Endothelial cell of umbilical vein (primary cell): ENCODE results near the gene ERO1A. TPM values are rescaled to one million over a fixed set of nuclear protein-coding genes. Genes with fewer than 3 reads are reported as not detected.

Experiments used
- BruUV-seq: library from RNA; stranded (reverse); fragments of 400-500 nt; replicated peaks from 2 replicates; lab custom pipeline; 2021; lab: Mats Ljungman, UMichigan
- CTCF ChIA-PET: fragments of 300-600, 350-600 bp; sonication (Branson Sonifier 250); formaldehyde crosslinking; loops from one replicate; lab custom pipeline; 2021; ENCODE audit warnings: antibody characterized with exemption, inconsistent platforms; lab: Charles Lee
- POLR2A ChIA-PET: fragments of 300-600, 350-600 bp; sonication (Branson Sonifier 250); formaldehyde crosslinking; loops from one replicate; lab custom pipeline; 2021; ENCODE audit warnings: antibody characterized with exemption, inconsistent platforms; lab: Charles Lee
- DNase-seq: peaks from one replicate; pipeline ENCODE4 v3.0.0-alpha.2; 2011; ENCODE audit warnings: low read depth, low spot score
- FAIRE-seq: peaks from 2 replicates; lab custom pipeline; 2011; peaks lifted over from hg19 to GRCh38; lab: Jason Lieb, UNC
- H2AFZ ChIP-seq: 2 replicates; pipeline ENCODE4 v1.6.0; 2012; ENCODE audit warnings: low read depth, low read length, control low read depth, inconsistent platforms
- H3K27ac ChIP-seq: 2 replicates; pipeline ENCODE4 v1.5.1; 2011; ENCODE audit warnings: low read depth, mild to moderate bottlenecking, control low read depth, low read length, moderate library complexity; ENCODE audit not compliant: insufficient read depth
- H3K27me3 ChIP-seq, 2 experiments: 2 replicates each; pipeline versions ENCODE4 v1.6.0 to v1.6.1; 2011; ENCODE audit warnings: low read length in 2 of 2, mixed read lengths in 1 of 2; ENCODE audit not compliant: control insufficient read depth in 2 of 2, insufficient read depth in 2 of 2
- H3K36me3 ChIP-seq, 2 experiments: 2 replicates in 1 of 2; 3 replicates in 1 of 2; pipeline ENCODE4 v1.5.1; 2011; ENCODE audit warnings: low read length in 2 of 2, mild to moderate bottlenecking in 1 of 2, moderate library complexity in 1 of 2; ENCODE audit not compliant: control insufficient read depth in 2 of 2, insufficient read depth in 2 of 2; ENCODE audit errors: extremely low read depth in 1 of 2
- H3K4me1 ChIP-seq: 3 replicates; pipeline ENCODE4 v1.5.1; 2011; ENCODE audit warnings: mild to moderate bottlenecking, low read length; ENCODE audit not compliant: control insufficient read depth, insufficient read depth; ENCODE audit errors: extremely low read depth
- H3K4me2 ChIP-seq: 2 replicates; pipeline ENCODE4 v1.6.1; 2011; ENCODE audit warnings: low read length, control low read depth, mixed read lengths; ENCODE audit not compliant: insufficient read depth
- H3K4me3 ChIP-seq, 3 experiments: fragments of 200-600 bp in 1 of 3; sonication (generic), shearing (Covaris generic) in 1 of 3; replicated peaks in 1 of 3; 2 replicates each; pipeline ENCODE4 v1.5.1; 2011 to 2016; ENCODE audit warnings: control low read depth in 3 of 3, low read length in 3 of 3, mild to moderate bottlenecking in 2 of 3, inconsistent platforms in 1 of 3, low read depth in 1 of 3, moderate library complexity in 1 of 3; ENCODE audit not compliant: insufficient read depth in 1 of 3
- H3K79me2 ChIP-seq: 2 replicates; pipeline ENCODE4 v1.6.0; 2012; ENCODE audit warnings: low read length, inconsistent platforms; ENCODE audit not compliant: control insufficient read depth, insufficient read depth
- H3K9ac ChIP-seq: replicated peaks from 2 replicates; pipeline ENCODE3; 2011; ENCODE audit warnings: low read length, control low read depth; ENCODE audit not compliant: insufficient read depth; ENCODE audit errors: extremely low read depth
- H3K9me1 ChIP-seq: replicated peaks from 3 replicates; pipeline ENCODE4 v1.6.0; 2011; ENCODE audit warnings: mild to moderate bottlenecking, low read length; ENCODE audit not compliant: control insufficient read depth, insufficient read depth; ENCODE audit errors: extremely low read depth
- H3K9me3 ChIP-seq: replicated peaks from 2 replicates; pipeline ENCODE4 v1.5.1; 2012; ENCODE audit warnings: low read length, inconsistent platforms; ENCODE audit not compliant: control insufficient read depth, insufficient read depth
- H4K20me1 ChIP-seq: replicated peaks from 2 replicates; pipeline ENCODE3; 2011; ENCODE audit warnings: mild to moderate bottlenecking, low read length; ENCODE audit not compliant: control insufficient read depth, insufficient read depth; ENCODE audit errors: extremely low read depth
- EZH2 ChIP-seq: IDR thresholded peaks from 2 replicates; pipeline ENCODE4 v1.6.1; 2012; ENCODE audit warnings: borderline replicate concordance, low read depth, mild to moderate bottlenecking, moderate library complexity, low read length, inconsistent platforms; ENCODE audit not compliant: severe bottlenecking
- FOS ChIP-seq: IDR thresholded peaks from 2 replicates; pipeline ENCODE4 v1.6.1; 2011; ENCODE audit warnings: mild to moderate bottlenecking, low read length, moderate library complexity, borderline replicate concordance; ENCODE audit not compliant: insufficient read depth
- GATA2 ChIP-seq: IDR thresholded peaks from 2 replicates; pipeline ENCODE4 v1.7.0; 2011; ENCODE audit warnings: low read depth, mild to moderate bottlenecking, moderate library complexity, mixed read lengths, low read length; ENCODE audit not compliant: insufficient read length, insufficient read depth
- JUN ChIP-seq: IDR thresholded peaks from 2 replicates; pipeline ENCODE4 v1.6.1; 2011; ENCODE audit warnings: borderline replicate concordance, low read depth; ENCODE audit not compliant: insufficient read length, insufficient read depth
- MYC ChIP-seq: IDR thresholded peaks from one replicate; pipeline ENCODE4 v1.6.1; 2011; ENCODE audit warnings: mild to moderate bottlenecking, low read depth, low read length
- POLR2A ChIP-seq: IDR thresholded peaks from 2 replicates; pipeline ENCODE4 v1.6.1; 2012; ENCODE audit warnings: low read depth, mild to moderate bottlenecking, control low read depth, low read length
- POLR2AphosphoS5 ChIP-seq: IDR thresholded peaks from 2 replicates; pipeline ENCODE4 v1.6.1; 2012; ENCODE audit warnings: low read depth, mild to moderate bottlenecking, control low read depth, low read length, moderate library complexity; ENCODE audit not compliant: insufficient read depth
- dilution Hi-C: fragments of 300-500 bp; cut with MboI; formaldehyde crosslinking; loops from one replicate; pipeline ENCODE4 v1.15.0; 2019; ENCODE audit warnings: low sequenced_read_pairs; ENCODE audit not compliant: extremely low pct_ligation_motif_present
- intact Hi-C: fragments of 100-400 bp; cut with micrococcal nuclease; formaldehyde crosslinking; loops from one replicate; pipeline ENCODE4 v1.10.0; 2022
- polyA plus RNA-seq, 4 experiments: library from polyadenylated mRNA; depleted of rRNA in 3 of 4; stranded (reverse) in 3 of 4; unstranded in 1 of 4; fragments of >200 nt; gene quantifications; 2 replicates each; pipeline versions ENCODE4 v1.2.1 to v1.2.3, GENCODE V29; 2011 to 2012; ENCODE audit warnings: missing spikeins in 1 of 4
- total RNA-seq: library from RNA; stranded (reverse); gene quantifications from 2 replicates; pipeline ENCODE4 v1.2.3, GENCODE V29; 2021
- TF ChIP-seq, protein P1 (sequence below): IDR thresholded peaks from 2 replicates; pipeline ENCODE4 v1.6.1; 2011; ENCODE audit not compliant: insufficient read depth, insufficient read length
- TF ChIP-seq, protein P2 (sequence below), 2 donors: IDR thresholded peaks; 1 replicate in 1 of 2; 2 replicates in 1 of 2; pipeline ENCODE4 v1.5.1; 2011; ENCODE audit warnings: low read length in 2 of 2, mild to moderate bottlenecking in 2 of 2, moderate library complexity in 2 of 2, control low read depth in 1 of 2, inconsistent platforms in 1 of 2, low read depth in 1 of 2; ENCODE audit not compliant: insufficient read depth in 1 of 2; ENCODE audit errors: extremely low read depth in 1 of 2

ERO1A gene
- total and polyA plus RNA-seq, 2 donors (not counting 3 experiments of a cell fraction or from before 2014, with no cell fraction given): 20.7 to 71.4 TPM

DNA sequence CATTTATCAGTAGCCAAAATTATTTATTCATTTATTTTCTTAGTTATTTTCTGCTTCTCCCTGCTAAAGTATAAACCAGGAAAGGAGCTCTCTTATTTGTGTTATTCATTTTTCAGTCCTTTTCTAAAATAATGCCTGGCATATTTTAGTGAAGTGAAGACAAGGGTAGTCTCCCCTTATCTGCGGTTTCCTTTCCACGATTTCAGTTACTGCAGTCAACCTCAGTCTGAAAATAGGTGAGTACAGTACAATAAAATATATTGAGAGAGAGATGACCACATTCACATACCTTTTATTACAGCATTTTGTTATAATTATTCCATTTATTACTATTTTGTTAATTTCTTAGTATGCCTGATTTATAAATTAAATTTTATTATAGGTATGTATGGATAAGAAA, 85.2 kb downstream of the ERO1A start:
- DNase-seq (no peak), FAIRE-seq (no peak)
- H3K9me1 ChIP-seq: no peaks in the 10 kb centered on the region
- H3K4me3 ChIP-seq: no peak overlapping the region
- no peak overlapping the region for H2AFZ ChIP-seq
- H4K20me1 ChIP-seq: no peaks in the 10 kb centered on the region
- no peaks in the 10 kb centered on the region for H3K27me3 ChIP-seq
- TF ChIP-seq FOS: no peak
- TF ChIP-seq JUN: no peak
- TF ChIP-seq, protein P1, sequence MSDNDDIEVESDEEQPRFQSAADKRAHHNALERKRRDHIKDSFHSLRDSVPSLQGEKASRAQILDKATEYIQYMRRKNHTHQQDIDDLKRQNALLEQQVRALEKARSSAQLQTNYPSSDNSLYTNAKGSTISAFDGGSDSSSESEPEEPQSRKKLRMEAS: no peak
- TF ChIP-seq, protein P2, sequence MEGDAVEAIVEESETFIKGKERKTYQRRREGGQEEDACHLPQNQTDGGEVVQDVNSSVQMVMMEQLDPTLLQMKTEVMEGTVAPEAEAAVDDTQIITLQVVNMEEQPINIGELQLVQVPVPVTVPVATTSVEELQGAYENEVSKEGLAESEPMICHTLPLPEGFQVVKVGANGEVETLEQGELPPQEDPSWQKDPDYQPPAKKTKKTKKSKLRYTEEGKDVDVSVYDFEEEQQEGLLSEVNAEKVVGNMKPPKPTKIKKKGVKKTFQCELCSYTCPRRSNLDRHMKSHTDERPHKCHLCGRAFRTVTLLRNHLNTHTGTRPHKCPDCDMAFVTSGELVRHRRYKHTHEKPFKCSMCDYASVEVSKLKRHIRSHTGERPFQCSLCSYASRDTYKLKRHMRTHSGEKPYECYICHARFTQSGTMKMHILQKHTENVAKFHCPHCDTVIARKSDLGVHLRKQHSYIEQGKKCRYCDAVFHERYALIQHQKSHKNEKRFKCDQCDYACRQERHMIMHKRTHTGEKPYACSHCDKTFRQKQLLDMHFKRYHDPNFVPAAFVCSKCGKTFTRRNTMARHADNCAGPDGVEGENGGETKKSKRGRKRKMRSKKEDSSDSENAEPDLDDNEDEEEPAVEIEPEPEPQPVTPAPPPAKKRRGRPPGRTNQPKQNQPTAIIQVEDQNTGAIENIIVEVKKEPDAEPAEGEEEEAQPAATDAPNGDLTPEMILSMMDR (IDR thresholded peaks at IDR 0.05; ENCODE audit: extremely low read depth in 1 of 2, insufficient read depth in 1 of 2, low read depth in 1 of 2, low read length in 2 of 2): no peak
- no peak for TF ChIP-seq POLR2A
- no peak for TF ChIP-seq MYC
- no peak for TF ChIP-seq EZH2
- no peak for TF ChIP-seq POLR2AphosphoS5
- no peak for TF ChIP-seq GATA2
- no peaks in the 10 kb centered on the region for H3K4me1 ChIP-seq
- ChIA-PET CTCF (interaction anchor here (0.6 kb wide), 1 partner anchor 36 kb away, joined by 3 read pairs; no protein-coding TSS in a partner anchor), POLR2A (no interaction called here)
- no peaks in the 10 kb centered on the region for H3K79me2 ChIP-seq
- H3K36me3 ChIP-seq: no peaks in the 10 kb centered on the region
- dilution Hi-C loops: no loop called here
- no peak overlapping the region for H3K27ac ChIP-seq
- no peaks in the 10 kb centered on the region for H3K9me3 ChIP-seq
- H3K4me2 ChIP-seq: no peak overlapping the region
- no peak overlapping the region for H3K9ac ChIP-seq
- intact Hi-C loops: no loop called here
- no TSS peak for BruUV-seq
